Non-pigmented ciliary epithelial cell (primary cell): ENCODE measurements around the gene CUL9.

ENCODE experiments used
- DNase-seq: peaks from one replicate; pipeline ENCODE4 v3.0.0-alpha.2; 2010; ENCODE audit warnings: low read depth

The CUL9 gene

DNA sequence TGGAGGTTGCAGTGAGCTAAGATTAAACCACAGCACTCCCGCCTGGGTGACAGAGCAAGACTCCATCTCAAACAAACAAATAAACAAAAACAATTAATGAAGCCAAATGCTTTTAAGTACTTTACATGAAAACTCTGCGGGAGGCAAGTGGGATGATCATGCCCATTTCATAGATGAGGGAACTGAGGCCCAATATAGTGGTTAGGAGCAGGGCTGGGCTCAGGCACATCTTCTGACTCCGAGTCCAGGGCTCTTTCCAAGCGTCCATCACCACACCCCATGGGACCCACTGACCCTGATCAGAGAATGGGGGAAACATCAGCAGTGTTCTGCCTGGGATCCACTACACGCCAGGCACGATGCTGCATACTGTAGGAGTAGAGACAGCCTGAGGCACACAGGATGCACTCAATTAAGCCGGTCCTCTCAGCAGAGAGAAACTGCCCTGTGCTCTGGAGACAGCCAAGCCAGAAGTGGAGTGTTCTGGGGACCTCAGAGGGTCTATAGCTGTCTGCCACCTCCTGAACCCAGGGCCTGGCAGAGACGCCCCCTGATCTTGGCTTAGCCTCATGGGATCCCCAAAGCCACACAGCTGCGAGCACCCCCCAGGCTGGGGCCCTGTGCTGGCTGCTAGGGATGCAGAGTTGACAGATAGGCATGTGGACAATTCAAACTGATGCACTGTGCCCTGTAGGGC, 74.8 kb downstream of the CUL9 start:
- no peak for DNase-seq

DNA sequence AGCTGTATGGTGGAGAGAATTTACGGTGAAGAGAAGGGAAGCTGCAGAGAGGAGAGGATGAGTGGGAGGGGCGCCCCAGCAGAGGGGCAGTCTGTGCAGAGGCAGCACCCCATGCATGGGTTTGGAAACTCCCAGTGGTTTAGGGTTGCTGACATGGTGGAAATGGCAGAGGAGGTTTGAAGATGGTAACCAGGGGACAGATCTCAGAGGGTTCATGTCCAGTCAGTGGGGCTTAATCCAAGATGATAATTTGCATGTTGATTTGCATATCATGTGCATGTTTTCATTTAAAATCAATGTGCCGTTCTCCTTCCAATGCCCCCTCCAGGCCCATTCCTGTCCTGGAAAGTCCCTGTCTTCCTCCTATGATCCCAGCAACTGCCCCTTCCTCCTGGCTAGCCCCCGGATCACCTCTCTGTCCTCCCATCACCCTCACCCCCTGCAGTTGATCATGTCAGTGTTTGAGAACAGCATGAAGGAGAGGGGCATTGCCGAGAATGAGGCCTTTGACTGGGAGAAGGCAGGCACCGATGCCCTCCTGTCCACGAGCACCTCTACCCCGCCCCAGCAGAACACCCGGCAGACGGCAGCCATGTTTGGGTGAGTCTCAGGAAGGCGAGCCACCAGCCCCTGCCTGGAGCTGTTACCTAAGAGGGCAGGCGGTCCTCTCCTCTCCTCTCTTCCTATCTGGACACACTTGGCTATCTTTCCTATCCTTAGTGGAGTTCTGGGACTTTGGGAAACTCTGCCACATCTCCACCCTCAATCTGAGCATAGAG, 75.6 kb downstream of the CUL9 start:
- no peak for DNase-seq

DNA sequence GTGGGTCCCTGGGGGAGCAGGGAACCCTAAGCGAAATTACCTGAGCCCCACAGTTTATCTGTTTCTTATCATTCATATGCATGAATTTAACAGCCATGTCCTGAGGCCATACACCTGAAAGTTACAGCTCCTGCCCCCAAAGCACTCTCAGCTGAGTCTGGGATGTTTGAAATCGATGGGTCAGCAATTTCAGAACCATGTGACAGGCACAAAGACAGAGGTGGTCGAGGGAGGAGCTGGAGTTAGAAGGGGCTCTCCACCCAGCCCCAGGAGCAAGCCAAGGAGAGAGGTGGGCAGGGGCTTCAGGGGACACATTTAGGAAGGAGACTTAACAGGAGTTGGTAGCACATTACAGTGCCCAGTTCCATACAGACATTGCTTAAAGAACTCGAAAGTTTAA, 76.2 kb downstream of the CUL9 start:
- no peak for DNase-seq

DNA sequence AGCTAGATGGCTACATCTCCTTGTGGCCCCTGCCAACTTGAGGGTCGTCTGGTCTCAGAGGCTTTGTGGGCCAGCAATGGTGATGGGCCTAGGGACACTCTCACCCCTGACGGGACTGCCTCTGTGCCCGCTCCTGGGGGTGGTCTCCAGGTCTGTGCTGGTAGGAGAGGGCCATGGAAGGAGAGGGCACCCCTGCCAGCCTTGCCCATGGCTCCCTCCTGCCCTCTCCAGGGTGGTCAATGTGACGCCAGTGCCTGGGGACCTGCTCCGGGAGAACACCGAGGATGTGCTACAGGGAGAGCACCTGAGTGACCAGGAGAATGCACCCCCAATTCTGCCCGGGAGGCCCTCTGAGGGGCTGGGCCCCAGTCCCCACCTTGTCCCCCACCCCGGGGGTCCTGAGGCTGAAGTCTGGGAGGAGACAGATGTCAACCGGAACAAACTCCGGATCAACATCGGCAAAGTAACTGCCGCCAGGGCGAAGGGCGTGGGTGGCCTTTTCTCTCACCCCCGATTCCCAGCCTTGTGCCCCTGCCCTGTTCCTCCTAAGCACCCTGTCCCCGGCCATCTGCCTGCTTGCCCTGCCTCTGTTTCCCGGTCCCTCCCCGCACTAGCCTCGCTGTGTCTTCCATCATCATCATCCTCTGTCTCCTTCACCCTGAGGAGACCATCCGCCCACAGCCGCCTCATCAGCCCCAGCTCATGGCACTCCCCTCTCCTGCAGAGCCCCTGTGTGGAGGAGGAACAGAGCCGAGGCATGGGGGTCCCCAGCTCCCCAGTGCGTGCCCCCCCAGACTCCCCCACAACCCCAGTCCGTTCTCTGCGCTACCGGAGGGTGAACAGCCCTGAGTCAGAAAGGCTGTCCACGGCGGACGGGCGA, 77.1 kb downstream of the CUL9 start:
- DNase-seq: no peak

DNA sequence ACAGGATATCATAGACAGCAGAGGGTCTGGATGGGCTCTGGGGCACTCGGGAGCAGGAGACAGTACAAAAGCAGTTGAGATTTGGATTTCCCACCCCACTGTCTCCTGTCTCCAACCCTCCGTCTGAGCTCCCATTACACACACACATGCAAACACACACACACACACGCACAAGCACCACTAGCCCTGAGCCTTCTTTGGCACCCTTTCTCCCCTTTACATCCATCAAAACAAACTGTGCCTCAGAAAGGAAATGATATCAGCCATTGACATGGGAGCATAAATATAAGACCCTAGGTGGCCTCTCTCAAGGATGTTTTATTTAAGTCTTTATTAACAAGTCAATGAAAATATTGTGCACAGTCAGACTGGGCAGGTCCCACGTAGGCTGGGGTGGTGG, 78.8 kb downstream of the CUL9 start:
- DNase-seq: no peak

DNA sequence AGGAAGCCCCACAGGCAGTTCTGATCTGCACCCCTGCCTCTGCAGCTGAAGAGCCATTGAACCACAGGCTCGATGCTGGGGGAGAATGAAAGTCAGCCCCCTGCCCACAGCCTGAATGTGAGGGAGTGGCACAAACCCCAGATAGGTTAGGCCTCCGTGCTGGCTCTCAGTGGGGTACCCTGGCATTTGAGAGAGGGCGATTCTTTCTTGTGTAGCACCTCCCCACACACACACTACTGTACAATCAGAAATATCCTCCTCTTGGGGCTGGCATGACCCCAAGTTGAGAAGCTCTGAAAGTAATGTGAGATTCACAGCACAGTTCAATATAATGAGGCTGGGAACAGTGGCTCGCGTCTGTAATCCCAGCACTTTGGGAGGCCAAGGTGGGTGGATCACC, 79.2 kb downstream of the CUL9 start:
- no peak for DNase-seq

DNA sequence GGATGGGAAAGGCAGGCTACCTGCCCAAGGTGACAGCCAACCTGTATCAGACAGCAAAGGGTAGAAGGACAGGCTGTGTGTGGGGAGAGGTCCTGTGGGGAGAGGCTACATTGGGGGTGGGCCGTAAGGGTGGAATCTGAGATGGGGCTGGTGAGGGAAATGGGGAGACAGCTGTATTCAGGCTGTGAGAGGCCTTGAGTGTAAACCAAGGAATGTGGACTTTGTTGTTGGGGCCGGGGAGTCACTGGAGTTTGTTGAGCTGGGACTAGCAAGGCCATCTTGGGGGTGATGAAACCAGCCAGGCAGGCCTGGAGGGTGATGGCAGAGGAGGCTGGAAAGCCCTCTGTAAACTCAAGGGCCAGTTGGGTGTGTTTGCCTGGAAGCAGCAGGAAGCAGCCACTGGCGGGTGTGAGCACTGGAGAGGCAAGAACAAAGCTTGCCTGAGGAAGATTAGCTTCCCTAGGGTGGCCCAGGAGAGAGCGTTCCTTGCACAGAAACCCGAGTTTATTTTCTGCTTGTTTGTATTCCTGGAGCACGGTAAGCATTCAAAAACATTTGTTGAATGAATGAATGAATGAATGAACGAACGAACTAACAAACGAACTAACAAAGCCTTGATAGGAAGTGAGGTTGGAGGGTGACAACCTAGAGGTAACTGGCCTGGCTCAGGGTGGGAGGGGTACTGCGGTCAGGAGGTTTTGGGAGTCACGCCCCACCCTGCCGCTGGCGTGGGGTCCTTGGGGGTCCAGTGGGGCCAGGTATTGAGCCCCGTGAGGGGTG, 80.2 kb downstream of the CUL9 start:
- DNase-seq: no peak

DNA sequence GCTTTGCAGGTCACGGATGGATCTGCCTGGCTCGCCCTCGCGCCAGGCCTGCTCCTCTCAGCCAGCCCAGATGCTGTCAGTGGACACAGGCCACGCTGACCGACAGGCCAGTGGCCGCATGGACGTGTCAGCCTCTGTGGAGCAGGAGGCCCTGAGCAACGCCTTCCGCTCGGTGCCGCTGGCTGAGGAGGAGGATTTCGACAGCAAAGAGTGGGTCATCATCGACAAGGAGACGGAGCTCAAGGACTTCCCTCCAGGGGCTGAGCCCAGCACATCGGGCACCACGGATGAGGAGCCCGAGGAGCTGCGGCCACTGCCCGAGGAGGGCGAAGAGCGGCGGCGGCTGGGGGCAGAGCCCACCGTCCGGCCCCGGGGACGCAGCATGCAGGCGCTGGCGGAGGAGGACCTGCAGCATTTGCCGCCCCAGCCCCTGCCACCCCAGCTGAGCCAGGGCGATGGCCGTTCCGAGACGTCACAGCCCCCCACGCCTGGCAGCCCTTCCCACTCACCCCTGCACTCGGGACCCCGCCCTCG, 80.9 kb downstream of the CUL9 start:
- DNase-seq: no peak

DNA sequence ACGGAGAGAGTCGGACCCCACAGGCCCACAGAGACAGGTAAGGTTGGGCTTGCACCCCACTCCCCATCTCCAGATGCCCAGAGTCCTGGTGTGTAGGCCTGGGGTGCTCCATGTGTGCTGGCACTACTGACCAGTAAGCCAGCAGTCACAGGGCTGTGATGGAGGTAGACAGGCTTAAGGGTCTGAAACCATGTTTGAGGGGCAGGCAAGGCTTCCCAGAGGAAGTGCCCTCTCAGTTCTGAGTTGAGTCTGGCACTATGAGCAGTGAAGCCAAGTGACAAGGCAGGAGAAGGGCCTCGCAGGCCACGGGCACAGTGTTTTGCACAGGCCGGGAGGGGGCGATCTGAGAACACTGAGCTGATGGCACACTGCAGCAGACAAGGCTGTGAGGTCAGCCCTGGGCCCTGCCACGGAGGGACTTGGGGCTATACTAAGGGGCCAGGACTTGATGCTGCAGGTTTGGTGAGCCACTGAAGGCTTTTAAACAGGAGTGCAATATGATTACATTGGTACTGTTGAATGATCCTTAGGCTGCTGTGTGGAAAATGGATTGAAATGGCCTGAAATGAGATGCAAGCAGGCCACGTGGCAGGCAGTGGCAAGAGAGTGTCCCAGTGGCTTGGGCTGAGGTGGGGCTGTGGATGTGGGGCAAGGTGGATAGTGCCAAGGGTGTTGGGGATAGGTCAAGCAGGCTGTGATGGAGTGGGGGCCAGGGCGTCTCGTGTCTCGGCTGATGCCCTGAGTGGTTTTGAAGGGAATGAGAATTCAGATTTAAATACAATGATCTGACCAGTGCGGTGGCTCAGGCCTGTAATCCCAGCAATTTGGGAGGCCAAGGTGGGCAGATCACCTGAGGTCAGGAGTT, 81.5 kb downstream of the CUL9 start:
- no peak for DNase-seq

DNA sequence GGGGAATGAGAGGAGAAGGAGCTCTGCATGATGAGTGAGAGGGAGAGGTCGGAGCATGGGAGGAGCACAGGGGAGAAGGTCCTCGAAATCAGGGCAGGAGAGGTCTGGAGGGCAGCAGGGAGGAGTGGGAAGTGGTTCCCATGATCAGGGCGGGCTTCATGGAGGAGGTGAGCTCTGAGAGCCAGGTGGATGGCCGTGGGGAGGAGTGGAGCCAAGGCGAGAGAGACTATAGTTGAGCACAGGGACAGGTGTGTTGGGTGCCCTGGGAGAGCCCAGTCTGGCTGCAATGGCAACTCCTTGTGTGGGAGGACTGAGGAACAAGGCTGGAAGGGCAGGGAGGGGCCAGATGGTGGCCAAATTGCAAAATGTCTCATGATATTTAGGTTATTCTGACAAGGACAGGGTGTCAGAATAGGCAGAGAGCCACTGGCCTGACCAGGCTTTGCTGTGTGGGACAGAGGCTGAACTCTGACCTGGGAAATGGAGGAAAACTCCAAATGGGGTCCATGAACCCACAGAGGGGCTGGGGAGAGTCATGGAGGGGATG, 82.7 kb downstream of the CUL9 start:
- DNase-seq: no peak

DNA sequence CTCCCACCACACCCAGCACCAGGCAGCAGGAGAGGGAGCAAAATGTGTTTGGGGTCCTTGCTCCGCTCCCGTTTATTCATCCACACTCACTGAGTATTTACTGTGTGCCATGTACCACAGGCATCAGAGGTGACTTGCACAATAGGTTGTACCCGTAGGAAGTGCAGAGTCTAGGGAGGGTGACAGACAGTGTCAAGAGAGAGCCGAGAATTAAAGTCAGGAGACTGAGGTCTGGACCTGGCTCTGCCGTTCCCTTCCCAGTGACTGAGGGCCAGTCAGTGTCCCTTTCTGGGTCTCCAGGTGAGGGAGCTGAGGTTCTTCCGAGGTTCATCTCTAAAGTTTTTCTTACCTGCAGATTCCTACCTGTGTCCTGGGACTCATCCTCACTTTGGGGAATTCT, 83.6 kb downstream of the CUL9 start:
- DNase-seq: no peak

DNA sequence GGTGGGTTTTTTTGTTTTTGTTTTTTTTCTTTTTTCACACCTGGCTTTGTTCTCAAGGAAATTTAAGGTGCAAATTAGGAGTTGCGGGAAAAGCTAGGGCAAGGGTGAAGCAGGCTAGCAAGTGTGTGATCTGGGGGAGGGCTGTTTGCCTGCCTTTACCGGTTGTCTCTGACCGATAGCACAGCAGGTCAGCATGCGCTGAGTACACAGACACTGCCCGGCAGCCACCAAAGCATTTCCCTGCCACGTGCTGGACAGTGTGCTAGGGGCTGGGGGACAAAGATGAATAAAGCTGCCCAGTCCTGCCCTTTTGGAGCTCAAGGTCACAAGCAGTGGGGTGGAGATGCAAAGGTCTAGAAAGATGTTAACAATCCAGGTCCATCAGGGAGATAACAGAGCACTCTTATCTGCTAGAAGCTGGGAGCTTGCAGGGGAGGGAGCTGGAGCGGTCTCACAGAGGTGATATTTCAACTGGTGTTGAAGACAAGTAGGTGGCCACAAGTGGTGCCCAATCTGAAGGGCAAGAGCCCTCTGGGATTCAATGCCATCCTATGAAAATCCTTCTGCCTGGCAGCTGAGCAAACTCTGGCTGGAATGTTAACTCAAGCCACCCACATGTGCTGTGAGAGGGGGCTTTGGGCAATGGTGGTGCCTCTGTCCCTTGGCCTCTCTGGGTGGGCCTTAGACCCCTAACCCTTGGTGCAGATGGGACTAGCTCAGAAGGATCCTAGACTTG, 85.8 kb downstream of the CUL9 start:
- DNase-seq: no peak

DNA sequence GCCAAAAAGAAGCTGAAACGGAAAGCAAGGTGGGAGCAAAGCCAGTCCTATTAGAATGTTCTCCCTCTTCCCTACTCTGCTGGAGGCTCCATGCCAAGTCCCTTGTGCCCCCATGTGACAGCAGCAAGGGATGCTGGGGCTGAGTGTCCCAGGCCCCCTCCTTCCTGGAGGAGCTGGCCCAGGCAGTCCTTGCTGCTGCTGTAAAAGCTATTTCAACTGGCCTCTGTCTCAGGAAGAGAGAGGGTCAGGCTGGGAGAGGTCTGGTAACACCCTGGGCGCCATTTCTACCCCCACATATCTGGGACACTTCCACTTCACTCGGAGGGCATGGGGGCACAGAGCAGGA, 86.3 kb downstream of the CUL9 start:
- no peak for DNase-seq

DNA sequence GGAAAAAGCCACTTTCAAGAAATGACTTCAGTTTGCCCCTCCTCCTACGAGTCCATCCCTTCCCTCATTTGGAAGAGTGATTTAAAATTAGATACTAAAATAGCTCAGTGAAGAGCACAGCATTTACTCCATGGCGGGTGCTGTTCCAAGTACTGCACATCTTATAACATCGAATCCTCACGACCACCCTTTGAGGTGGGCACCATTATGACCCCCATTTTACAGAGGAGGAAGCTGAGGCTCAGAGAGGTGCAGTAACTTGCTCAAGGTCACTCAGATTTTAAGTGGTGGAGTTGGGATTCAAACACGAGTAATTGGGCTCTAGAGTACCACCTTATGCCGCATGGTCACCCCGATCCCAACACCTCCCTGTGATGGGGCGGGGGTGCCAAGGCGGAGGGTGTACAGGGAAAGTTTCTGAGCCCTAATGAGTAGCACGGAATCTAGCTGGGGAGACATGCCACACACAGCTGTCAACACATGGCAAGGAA, 86.8 kb downstream of the CUL9 start:
- no peak for DNase-seq

DNA sequence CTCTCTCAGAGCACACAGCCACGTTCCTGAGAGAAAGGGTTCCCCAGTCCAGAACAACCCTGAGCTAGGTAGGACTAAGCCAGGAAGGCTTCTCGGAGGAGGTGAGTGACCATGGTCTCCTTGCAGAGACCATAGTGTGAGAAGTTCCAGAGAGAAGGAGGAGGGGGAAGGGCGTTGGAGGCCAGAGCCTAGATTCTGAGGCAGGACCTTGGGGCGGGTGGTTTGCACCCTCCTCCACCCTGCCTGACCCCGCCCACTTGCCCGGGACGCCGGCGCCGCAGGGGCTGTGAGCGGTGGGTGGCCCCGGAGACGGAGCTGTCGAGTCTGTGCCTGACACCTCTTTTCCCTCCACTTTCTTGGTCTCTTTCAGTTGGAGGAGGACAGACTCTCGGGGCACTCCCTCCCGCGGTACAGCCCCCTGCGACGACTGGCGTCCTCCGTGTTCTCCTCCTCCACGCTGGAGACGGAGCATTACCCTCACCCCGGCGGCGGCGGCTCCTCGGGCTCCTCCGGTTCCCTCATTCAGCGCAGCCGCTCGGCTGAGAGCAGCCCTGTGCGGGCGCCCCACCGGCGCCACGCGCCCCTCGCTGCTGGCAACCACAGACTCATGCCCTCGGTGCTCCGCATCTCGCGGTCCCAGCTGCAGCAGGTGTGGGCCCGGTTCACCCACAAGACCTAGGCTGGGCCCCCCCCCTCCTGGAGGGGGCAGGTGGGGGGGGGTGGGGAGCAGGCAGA, 87.4 kb downstream of the CUL9 start:
- DNase-seq: no peak

DNA sequence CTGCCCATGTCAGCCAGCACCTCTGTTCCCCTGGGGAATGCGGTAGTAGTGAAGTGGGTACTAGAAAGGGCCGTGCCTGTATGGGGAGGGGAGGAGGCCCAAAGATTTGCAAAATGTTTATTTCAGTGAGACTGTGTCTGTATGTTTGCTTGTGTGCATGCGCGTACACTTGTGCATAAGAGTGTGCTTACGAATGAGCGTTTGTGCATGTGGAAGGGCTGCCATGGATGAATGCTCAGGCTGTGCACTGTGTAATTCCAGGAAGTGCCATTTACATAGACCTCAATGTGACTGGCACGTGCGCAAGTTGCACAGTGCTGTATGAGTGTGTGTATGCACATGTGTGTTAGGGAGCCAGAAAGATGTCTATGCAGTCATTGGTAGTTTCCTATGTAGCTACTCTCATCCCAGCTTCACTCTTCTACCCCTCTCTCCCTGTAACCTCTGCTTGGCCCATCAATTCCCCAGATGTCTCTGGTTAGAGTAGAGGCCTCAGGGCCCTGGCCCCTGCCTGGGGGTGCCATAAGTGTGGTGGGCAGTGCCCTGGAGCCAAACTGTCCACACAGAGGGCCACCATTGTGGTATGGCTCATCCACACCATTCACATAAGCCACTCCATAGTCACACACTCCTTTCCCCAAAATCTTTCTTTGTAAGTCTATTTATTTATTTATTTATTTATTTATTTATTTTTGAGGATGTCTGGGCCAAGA, 89.3 kb downstream of the CUL9 start:
- no peak for DNase-seq

DNA sequence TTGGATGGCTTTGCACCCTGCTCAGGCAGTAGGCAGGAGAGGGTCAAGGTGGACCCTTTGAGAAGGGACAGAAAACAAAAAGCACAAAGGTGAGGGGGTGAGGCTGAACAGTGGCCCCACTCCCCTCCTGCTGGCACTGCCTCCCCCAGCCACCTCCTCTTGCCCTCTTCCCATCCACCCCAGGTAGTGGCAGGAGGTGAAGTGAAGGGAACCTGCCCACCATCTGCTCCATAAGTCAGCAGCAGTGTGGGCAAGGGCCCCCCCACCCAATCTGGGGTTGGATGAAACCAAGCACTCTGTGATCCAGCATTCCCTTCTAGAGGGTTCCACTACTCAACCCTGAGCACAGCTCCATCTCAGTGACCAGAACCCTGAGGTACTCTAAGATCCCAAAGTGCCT, 89.9 kb downstream of the CUL9 start:
- DNase-seq: no peak

DNA sequence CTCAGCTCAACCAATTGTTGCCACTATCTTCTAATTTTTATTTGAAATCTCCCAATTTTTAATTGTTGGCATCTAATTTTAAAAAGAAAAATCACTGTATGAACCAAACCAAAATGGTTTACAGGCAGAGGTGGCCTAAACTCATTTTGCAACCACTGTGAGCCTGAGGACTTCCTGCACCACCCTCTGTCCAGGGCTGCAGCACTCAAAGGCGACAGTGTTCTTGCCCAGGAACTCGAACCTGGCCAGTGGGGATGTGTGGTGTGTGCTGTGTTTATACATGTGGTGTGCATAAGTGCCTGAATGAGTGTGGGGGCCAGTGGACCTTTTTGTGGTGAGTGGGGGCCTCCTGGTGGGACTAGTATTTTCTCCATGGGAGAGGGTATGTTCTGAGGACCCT, 91.7 kb downstream of the CUL9 start:
- no peak for DNase-seq
